H1 (cell line): ENCODE data around the gene ADARB2. TPM values are rescaled to one million over a fixed set of nuclear protein-coding genes. Genes with fewer than 3 reads are reported as not detected.

Experiments used
- CTCF ChIA-PET: fragments of 300-600 bp; sonication (Branson Sonifier 250); formaldehyde crosslinking; loops from one replicate; lab custom pipeline; 2021; ENCODE audit not compliant: partially characterized antibody; lab: Charles Lee
- POLR2A ChIA-PET: fragments of 300-600 bp; sonication (Branson Sonifier 250); formaldehyde crosslinking; loops from one replicate; lab custom pipeline; 2021; ENCODE audit warnings: inconsistent platforms; ENCODE audit not compliant: partially characterized antibody; lab: Charles Lee
- DNase-seq, 2 experiments: peaks; one replicate each; pipeline versions ENCODE4 v3.0.0 to v3.0.0-alpha.2; 2010 to 2022; ENCODE audit warnings: low spot score in 2 of 2, low read depth in 1 of 2, mixed read lengths in 1 of 2
- FAIRE-seq: peaks from 2 replicates; lab custom pipeline; 2011; peaks lifted over from hg19 to GRCh38; lab: Jason Lieb, UNC
- H2AFZ ChIP-seq: 2 replicates; pipeline ENCODE4 v1.8.1; 2012; ENCODE audit warnings: low read length, inconsistent platforms
- H2AK5ac ChIP-seq: 2 replicates; pipeline ENCODE4 v1.6.1; 2013; ENCODE audit warnings: low read depth, low read length
- H2BK120ac ChIP-seq: replicated peaks from 2 replicates; pipeline ENCODE3; 2013; ENCODE audit warnings: low read depth, low read length, inconsistent platforms
- H2BK12ac ChIP-seq: 2 replicates; pipeline ENCODE4 v1.6.1; 2013; ENCODE audit warnings: low read depth, low read length
- H2BK15ac ChIP-seq: 2 replicates; pipeline ENCODE4 v1.6.1; 2013; ENCODE audit warnings: low read length
- H2BK20ac ChIP-seq: 2 replicates; pipeline ENCODE4 v1.6.1; 2013; ENCODE audit warnings: low read length
- H2BK5ac ChIP-seq: 2 replicates; pipeline ENCODE4 v1.6.1; 2013; ENCODE audit warnings: low read depth, low read length
- H3K14ac ChIP-seq: 2 replicates; pipeline ENCODE4 v1.6.1; 2013; ENCODE audit warnings: inconsistent platforms; ENCODE audit not compliant: insufficient read length
- H3K18ac ChIP-seq: 2 replicates; pipeline ENCODE4 v1.6.1; 2013; ENCODE audit warnings: low read length; ENCODE audit errors: extremely low read depth
- H3K23ac ChIP-seq: 2 replicates; pipeline ENCODE4 v1.6.1; 2013; ENCODE audit warnings: inconsistent platforms; ENCODE audit not compliant: insufficient read length
- H3K23me2 ChIP-seq: 2 replicates; pipeline ENCODE4 v1.6.1; 2013; ENCODE audit warnings: low read depth, low read length
- H3K27ac ChIP-seq: 2 replicates; pipeline ENCODE4 v1.6.1; 2011; ENCODE audit warnings: low read depth, low read length, inconsistent platforms
- H3K27me3 ChIP-seq, 4 experiments: replicated peaks in 1 of 4; 1 replicate in 1 of 4; 2 replicates in 3 of 4; pipeline versions ENCODE4 v1.6.1 to v1.8.1; 2011 to 2013; ENCODE audit warnings: low read length in 3 of 4, mild to moderate bottlenecking in 3 of 4, inconsistent platforms in 2 of 4, mixed read lengths in 2 of 4, moderate library complexity in 1 of 4; ENCODE audit not compliant: control insufficient read depth in 3 of 4, insufficient read depth in 3 of 4; ENCODE audit errors: extremely low read depth in 1 of 4
- H3K36me3 ChIP-seq, 4 experiments: 2 replicates each; pipeline versions ENCODE4 v1.6.1 to v1.8.1; 2011 to 2013; ENCODE audit warnings: mild to moderate bottlenecking in 4 of 4, low read length in 3 of 4, moderate library complexity in 2 of 4, control low read depth in 1 of 4, inconsistent platforms in 1 of 4; ENCODE audit not compliant: insufficient read depth in 4 of 4, control insufficient read depth in 2 of 4
- H3K4ac ChIP-seq: replicated peaks from 2 replicates; pipeline ENCODE3; 2013; ENCODE audit warnings: low read length, low read depth, mixed read lengths, inconsistent platforms; ENCODE audit not compliant: insufficient read length
- H3K4me1 ChIP-seq, 4 experiments: replicated peaks in 1 of 4; 1 replicate in 1 of 4; 2 replicates in 3 of 4; pipeline versions ENCODE4 v1.6.1 to v1.8.1; 2011 to 2013; ENCODE audit warnings: low read length in 3 of 4, inconsistent platforms in 2 of 4, mixed read lengths in 1 of 4; ENCODE audit not compliant: insufficient read depth in 4 of 4, control insufficient read depth in 3 of 4
- H3K4me2 ChIP-seq, 2 experiments: 2 replicates each; pipeline versions ENCODE4 v1.6.1 to v1.8.1; 2011 to 2013; ENCODE audit warnings: low read depth in 2 of 2, low read length in 2 of 2, control low read depth in 1 of 2, inconsistent platforms in 1 of 2, mild to moderate bottlenecking in 1 of 2; ENCODE audit not compliant: insufficient read depth in 1 of 2
- H3K4me3 ChIP-seq, 4 experiments: fragments of 200-600, 300-600 bp in 1 of 4; sonication (generic), shearing (Covaris generic), sonication (Bioruptor Twin) in 1 of 4; 2 replicates each; pipeline versions ENCODE4 v1.5.1 to v1.8.1; 2011 to 2016; ENCODE audit warnings: low read length in 4 of 4, low read depth in 3 of 4, control low read depth in 2 of 4, inconsistent platforms in 2 of 4, mild to moderate bottlenecking in 2 of 4, mixed read lengths in 1 of 4, moderate library complexity in 1 of 4; ENCODE audit not compliant: insufficient read depth in 2 of 4; ENCODE audit errors: extremely low read depth in 1 of 4
- H3K56ac ChIP-seq: replicated peaks from 2 replicates; pipeline ENCODE3; 2013; ENCODE audit warnings: low read depth, mild to moderate bottlenecking, mixed read lengths, low read length, inconsistent platforms; ENCODE audit not compliant: insufficient read length
- H3K79me1 ChIP-seq: 2 replicates; pipeline ENCODE4 v1.6.1; 2013; ENCODE audit warnings: low read depth, low read length, control low read depth
- H3K79me2 ChIP-seq, 2 experiments: 2 replicates each; pipeline versions ENCODE4 v1.6.1 to v1.8.1; 2012 to 2013; ENCODE audit warnings: low read length in 2 of 2, mild to moderate bottlenecking in 2 of 2, inconsistent platforms in 1 of 2; ENCODE audit not compliant: insufficient read depth in 2 of 2, control insufficient read depth in 1 of 2
- H3K9ac ChIP-seq, 4 experiments: replicated peaks in 1 of 4; 1 replicate in 1 of 4; 2 replicates in 3 of 4; pipeline versions ENCODE4 v1.6.1 to v1.8.1; 2011 to 2013; ENCODE audit warnings: low read depth in 3 of 4, low read length in 3 of 4, control low read depth in 2 of 4, mild to moderate bottlenecking in 2 of 4, moderate library complexity in 2 of 4, inconsistent platforms in 1 of 4; ENCODE audit errors: extremely low read depth in 1 of 4
- H3K9me3 ChIP-seq, 2 experiments: 2 replicates each; pipeline versions ENCODE4 v1.6.1 to v1.8.1; 2012 to 2013; ENCODE audit warnings: mild to moderate bottlenecking in 2 of 2, moderate library complexity in 2 of 2, control low read depth in 1 of 2, inconsistent platforms in 1 of 2, low read depth in 1 of 2, low read length in 1 of 2, mixed read lengths in 1 of 2; ENCODE audit not compliant: insufficient read depth in 2 of 2
- H4K20me1 ChIP-seq, 2 experiments: replicated peaks in 1 of 2; 2 replicates each; pipeline versions ENCODE3 to v1.8.1; 2011 to 2013; ENCODE audit warnings: inconsistent platforms in 2 of 2, low read length in 2 of 2, mild to moderate bottlenecking in 1 of 2; ENCODE audit not compliant: insufficient read depth in 2 of 2, control insufficient read depth in 1 of 2
- H4K5ac ChIP-seq: 2 replicates; pipeline ENCODE4 v1.6.1; 2013; ENCODE audit warnings: low read length, low read depth, mixed read lengths, inconsistent platforms; ENCODE audit not compliant: insufficient read length
- H4K8ac ChIP-seq: 2 replicates; pipeline ENCODE4 v1.8.0; 2013; ENCODE audit warnings: mild to moderate bottlenecking, moderate library complexity, low read length, inconsistent platforms; ENCODE audit not compliant: insufficient read depth; ENCODE audit errors: extremely low read depth
- H4K91ac ChIP-seq: replicated peaks from 2 replicates; pipeline ENCODE3; 2013; ENCODE audit warnings: low read length, mixed read lengths, inconsistent platforms; ENCODE audit not compliant: insufficient read length
- ASH2L ChIP-seq: fragments of 200-600, 300-600 bp; sonication (generic); IDR thresholded peaks from one replicate; pipeline ENCODE4 v1.7.1; 2017; ENCODE audit warnings: low read length
- E2F6 ChIP-seq: IDR thresholded peaks from 2 replicates; pipeline ENCODE4 v1.6.1; 2012; ENCODE audit warnings: inconsistent platforms
- EP300 ChIP-seq, 2 experiments: IDR thresholded peaks; 1 replicate in 1 of 2; 2 replicates in 1 of 2; pipeline ENCODE4 v1.6.1; 2011 to 2012; ENCODE audit warnings: low read depth in 2 of 2, low read length in 2 of 2, mild to moderate bottlenecking in 2 of 2, borderline replicate concordance in 1 of 2, inconsistent platforms in 1 of 2, moderate library complexity in 1 of 2
- MAX ChIP-seq: IDR thresholded peaks from 2 replicates; pipeline ENCODE4 v1.6.1; 2012; ENCODE audit warnings: inconsistent platforms
- POLR2A ChIP-seq, 2 experiments: IDR thresholded peaks; 1 replicate in 1 of 2; 2 replicates in 1 of 2; pipeline ENCODE4 v1.6.1; 2011; ENCODE audit warnings: low read depth in 2 of 2, low read length in 2 of 2, mild to moderate bottlenecking in 2 of 2; ENCODE audit errors: control extremely low read depth in 1 of 2
- TEAD4 ChIP-seq: IDR thresholded peaks from 2 replicates; pipeline ENCODE4 v1.6.1; 2012; ENCODE audit warnings: low read depth, low read length, inconsistent platforms, mixed read lengths
- YY1 ChIP-seq: IDR thresholded peaks from 2 replicates; pipeline ENCODE4 v1.6.1; 2011; ENCODE audit warnings: low read depth, mild to moderate bottlenecking, low read length
- WGBS, 2 experiments: shearing (Covaris generic) in 1 of 2; methylation state at CpG; one replicate each; pipeline versions ENCODE4 v1.1.6 to v1.1.7; 2013 to 2015; ENCODE audit warnings: low lambda C conversion rate in 2 of 2, mixed read lengths in 2 of 2, inconsistent platforms in 1 of 2, low coverage in 1 of 2, missing lambda C conversion rate in 1 of 2; ENCODE audit not compliant: insufficient replicate concordance in 2 of 2, insufficient coverage in 1 of 2, insufficient read length in 1 of 2; ENCODE audit errors: extremely low coverage in 1 of 2, missing lambda C conversion rate in 1 of 2; 5-methylcytosine and 5-hydroxymethylcytosine counted together
- polyA plus RNA-seq, 7 experiments: library from polyadenylated mRNA; depleted of rRNA in 3 of 7; stranded (reverse) in 5 of 7; unstranded in 2 of 7; fragments of >200 nt in 5 of 7; fragments of 200-250 nt in 2 of 7; gene quantifications; 1 replicate in 5 of 7; 2 replicates in 1 of 7; 4 replicates in 1 of 7; pipeline versions ENCODE4 v1.2.1 to v1.2.3, GENCODE V29; 2011 to 2013; ENCODE audit warnings: missing spikeins in 2 of 7, mixed read lengths in 2 of 7
- total RNA-seq: library from RNA; stranded (reverse); fragmentation: NEBNext Ultra II Directional; extraction: Animal tissue kit (Norgen Biotek cat#: 25700); gene quantifications from 2 replicates; pipeline ENCODE4 v1.2.1, GENCODE V29; 2021

The ADARB2 gene
- total and polyA plus RNA-seq, 2 of the 8 experiments (the other 6 are each of a cell fraction or from before 2014, with no cell fraction given), result 2.2 to 2.8 TPM

DNA sequence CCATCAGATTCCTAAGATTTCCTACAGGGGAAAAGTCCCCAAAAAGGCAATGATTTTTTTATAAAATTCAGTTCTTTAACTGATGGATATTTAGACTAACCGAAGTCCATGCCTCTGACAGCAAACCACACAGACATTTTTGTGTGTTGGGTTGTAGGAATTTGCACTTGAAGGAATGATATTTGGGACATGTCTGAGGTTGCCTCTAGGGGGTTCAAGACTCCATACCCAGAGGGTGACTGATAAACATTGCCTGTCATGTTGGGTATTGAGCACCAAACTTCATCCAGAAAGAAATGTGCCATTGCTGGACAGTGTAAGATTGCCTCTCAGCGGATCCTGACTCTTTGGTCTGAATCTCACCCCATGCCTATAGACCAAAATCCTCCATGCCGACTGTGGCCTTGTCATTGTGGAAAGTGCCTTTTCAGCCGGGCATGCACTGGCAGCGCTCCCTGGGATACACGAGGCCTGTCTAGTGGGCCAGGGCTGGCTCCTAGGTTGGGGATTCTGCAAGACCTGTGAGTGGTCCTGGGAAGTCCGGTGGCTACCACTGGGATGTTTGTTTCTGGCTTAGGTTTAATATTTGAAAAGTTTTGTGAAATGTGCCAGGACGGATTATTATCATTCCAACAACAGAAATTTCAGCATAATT, 428.2 kb downstream of the ADARB2 start:
- Histone ChIP-seq H3K23me2 (peaks cover 3% of the 10 kb centered on the region; the same call in 1 of the 2 replicates), H3K23ac (no peak overlapping the region), H4K5ac (peak overlapping the region; percentile 16), H3K4me2 (peak overlapping the region; percentile 64 to 75), H4K20me1 (no peaks in the 10 kb centered on the region), H2BK120ac (peak overlapping the region; percentile 63), H2BK5ac (peak overlapping the region; percentile 99), H3K18ac (peak overlapping the region; percentile 82), H3K9me3 (no peaks in the 10 kb centered on the region), H3K56ac (peak overlapping the region; percentile 32), H3K27me3 (no peaks in the 10 kb centered on the region), H3K79me1 (no peaks in the 10 kb centered on the region), H4K8ac (no peak overlapping the region), H2BK20ac (peak overlapping the region; percentile 81), H3K14ac (no peak overlapping the region), H2BK15ac (no peak overlapping the region), H2BK12ac (peak overlapping the region; percentile 84), H3K4me1 (peaks cover 15 to 23% (median 20%) of the 10 kb centered on the region in 4 experiments), H3K4ac (peak overlapping the region; percentile 54), H3K9ac (peak overlapping the region in 2 of 4 experiments; percentile 14 to 38; a peak in 1 of 7 replicates), H3K4me3 (peak overlapping the region in 1 of 4 experiments; percentile 26; a peak in 1 of 8 replicates), H3K79me2 (no peaks in the 10 kb centered on the region), H2AK5ac (peak overlapping the region; percentile 69), H4K91ac (peak overlapping the region; percentile 98), H3K27ac (peak overlapping the region; percentile 96), H2AFZ (no peak overlapping the region), H3K36me3 (no peaks in the 10 kb centered on the region)
- POLR2A ChIA-PET, result interaction anchor here (0.5 to 2.9 kb wide), 4 partner anchors 11 to 50 kb away, joined by 3 to 21 read pairs (median 4); no protein-coding TSS in a partner anchor
- DNase-seq, result peak in 1 of 2 experiments; percentile 44
- 78% methylated on average over 8 of the region's 8 CpGs; no CpG with 5 or more reads in 1 of the 2 experiments for WGBS, 2 experiments
- FAIRE-seq, result no peak
- TF ChIP-seq YY1 (no peak), MAX (peak; percentile 52), EP300 (IDR thresholded peaks at IDR 0.05; ENCODE audit: borderline replicate concordance in 1 of 2, low read depth in 2 of 2, low read length in 2 of 2) (no peak), E2F6 (peak; percentile 36; the same call in 1 of the 2 replicates), TEAD4 (no peak), ASH2L (no peak), POLR2A (IDR thresholded peaks at IDR 0.05; ENCODE audit: control extremely low read depth in 1 of 2, low read depth in 2 of 2, low read length in 2 of 2) (0 out of 3 replicates have a peak, but pooled peaks of 1 of the 2 experiments have one; percentile 52)
- CTCF ChIA-PET, result interaction anchor here (1.0 kb wide), 1 partner anchor 12 kb away, joined by 3 read pairs; no protein-coding TSS in a partner anchor
